Measurements from ENCODE around the gene WDR59.

The WDR59 gene

DNA sequence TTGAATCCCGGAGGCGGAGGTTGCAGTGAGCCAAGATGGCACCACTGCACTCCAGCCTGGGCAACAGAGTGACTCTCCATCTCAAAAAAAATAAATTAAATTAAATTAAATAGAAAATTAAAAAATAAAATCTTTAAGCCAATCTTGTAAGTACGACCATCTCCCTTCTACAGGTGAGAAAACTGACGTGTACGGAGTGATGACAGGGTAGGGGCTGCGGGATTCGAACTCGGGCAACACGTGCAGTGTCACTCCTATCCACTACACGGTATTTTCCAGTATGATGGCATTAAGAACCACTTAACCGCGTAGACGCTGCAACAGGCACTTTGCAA, 762 bp downstream of the WDR59 start:
- Histone ChIP-seq H3K36me3 (ENCODE audit: insufficient read depth, low read length) (no peaks in the 10 kb centered on the region), H2AFZ (ENCODE audit: low read depth, low read length) (peak overlapping the region; percentile 72), H3K4me3 (ENCODE audit: low read length) (peak overlapping the region; percentile 88), H3K27me3 (ENCODE audit: insufficient read depth, low read length) (no peaks in the 10 kb centered on the region), H3K9me3 (ENCODE audit: low read length) (no peaks in the 10 kb centered on the region), H3K4me1 (ENCODE audit: insufficient read depth, low read length) (peaks cover 3% of the 10 kb centered on the region)

DNA sequence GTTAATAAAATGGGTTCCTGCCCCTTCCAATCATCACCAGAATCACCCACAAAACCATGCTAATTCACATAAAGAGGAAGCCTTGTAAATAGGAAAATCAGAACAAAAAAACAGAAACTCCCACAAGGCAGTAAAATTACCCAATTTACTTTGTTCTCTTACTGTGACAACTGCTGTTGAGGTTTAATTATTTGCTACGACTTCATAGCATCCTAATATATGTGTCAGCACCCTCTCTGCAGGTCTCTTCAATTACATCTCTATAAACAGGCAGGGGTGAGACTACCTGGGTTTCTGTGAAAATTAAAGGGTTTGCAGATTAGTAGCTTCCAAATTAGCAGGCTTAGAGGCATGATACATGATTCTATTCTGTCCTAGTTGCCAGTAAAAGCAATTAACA, 2.7 kb downstream of the WDR59 start:
- Histone ChIP-seq H3K4me1 (ENCODE audit: insufficient read depth, low read length) (peaks cover 3% of the 10 kb centered on the region), H3K9me3 (ENCODE audit: low read length) (no peaks in the 10 kb centered on the region), H3K4me3 (ENCODE audit: low read length) (no peak overlapping the region), H3K36me3 (ENCODE audit: insufficient read depth, low read length) (peaks cover 14% of the 10 kb centered on the region), H2AFZ (ENCODE audit: low read depth, low read length) (no peak overlapping the region), H3K27me3 (ENCODE audit: insufficient read depth, low read length) (no peaks in the 10 kb centered on the region)

DNA sequence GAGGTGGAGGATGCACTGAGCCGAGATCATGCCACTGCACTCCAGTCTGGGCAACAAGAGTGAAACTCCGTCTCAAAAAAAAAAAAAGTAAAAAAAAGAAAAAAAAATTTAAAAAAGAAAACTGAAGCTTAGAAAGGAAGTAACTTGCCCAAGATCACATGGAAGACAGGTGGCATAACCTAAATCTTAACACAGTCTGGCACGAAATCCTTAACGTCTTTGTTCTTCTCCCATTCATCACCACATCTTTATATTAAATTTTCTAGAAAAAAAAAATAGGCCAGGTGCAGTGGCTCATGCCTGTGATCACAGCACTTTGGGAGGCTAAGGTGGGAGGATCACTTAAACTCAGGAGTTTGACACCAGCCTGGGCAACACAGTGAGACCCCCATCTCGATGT, 9.3 kb downstream of the WDR59 start:
- Histone ChIP-seq H2AFZ (ENCODE audit: low read depth, low read length) (no peak overlapping the region), H3K4me3 (ENCODE audit: low read length) (no peak overlapping the region), H3K36me3 (ENCODE audit: insufficient read depth, low read length) (peaks cover 24% of the 10 kb centered on the region), H3K9me3 (ENCODE audit: low read length) (no peaks in the 10 kb centered on the region), H3K27me3 (ENCODE audit: insufficient read depth, low read length) (no peaks in the 10 kb centered on the region), H3K4me1 (ENCODE audit: insufficient read depth, low read length) (no peaks in the 10 kb centered on the region)

GRCh38 chr16:74973304-74973703, 11.6 kb downstream of the WDR59 start:
- no peak overlapping the region for H2AFZ ChIP-seq (ENCODE audit: low read depth, low read length)

GRCh38 chr16:74954763-74955162, 30.2 kb downstream of the WDR59 start:
- H2AFZ ChIP-seq (ENCODE audit: low read depth, low read length) = no peak overlapping the region
- H3K27me3 ChIP-seq (ENCODE audit: insufficient read depth, low read length) = no peaks in the 10 kb centered on the region
- no peak overlapping the region for H3K4me3 ChIP-seq (ENCODE audit: low read length)
- peaks cover 64% of the 10 kb centered on the region for H3K36me3 ChIP-seq (ENCODE audit: insufficient read depth, low read length)
- no peaks in the 10 kb centered on the region for H3K4me1 ChIP-seq (ENCODE audit: insufficient read depth, low read length)
- H3K9me3 ChIP-seq (ENCODE audit: low read length) = peaks cover 2% of the 10 kb centered on the region

More at GRCh38 chr16:74973304-74973703, 11.6 kb downstream of the WDR59 start:
- H3K9me3 ChIP-seq (ENCODE audit: low read length) = no peaks in the 10 kb centered on the region
- H3K4me3 ChIP-seq (ENCODE audit: low read length) = no peak overlapping the region
- H3K4me1 ChIP-seq (ENCODE audit: insufficient read depth, low read length) = no peaks in the 10 kb centered on the region
- H3K27me3 ChIP-seq (ENCODE audit: insufficient read depth, low read length) = no peaks in the 10 kb centered on the region
- peaks cover 19% of the 10 kb centered on the region for H3K36me3 ChIP-seq (ENCODE audit: insufficient read depth, low read length)

DNA sequence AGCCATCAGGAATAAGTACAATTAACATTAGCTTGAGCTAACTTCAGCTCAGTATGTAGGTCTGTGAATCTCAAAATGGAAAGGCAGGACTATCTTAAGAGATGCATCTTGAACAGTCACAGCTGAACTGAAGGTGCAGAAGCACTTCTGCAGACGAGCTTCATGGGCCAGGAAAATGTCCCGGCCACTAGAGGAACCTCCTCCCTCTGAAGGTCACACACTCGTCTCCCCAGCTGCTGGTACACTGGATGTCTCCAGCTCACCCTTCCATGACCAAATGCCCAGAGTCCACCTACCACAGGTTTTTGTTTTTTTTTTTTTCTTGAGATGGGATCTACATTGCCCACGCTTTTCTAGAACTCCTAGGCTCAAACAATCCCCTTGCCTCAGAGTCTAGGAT, 33.2 kb downstream of the WDR59 start:
- Histone ChIP-seq H2AFZ (ENCODE audit: low read depth, low read length) (no peak overlapping the region), H3K36me3 (ENCODE audit: insufficient read depth, low read length) (peaks cover 59% of the 10 kb centered on the region), H3K4me3 (ENCODE audit: low read length) (no peak overlapping the region), H3K9me3 (ENCODE audit: low read length) (peaks cover 2% of the 10 kb centered on the region), H3K27me3 (ENCODE audit: insufficient read depth, low read length) (no peaks in the 10 kb centered on the region), H3K4me1 (ENCODE audit: insufficient read depth, low read length) (no peaks in the 10 kb centered on the region)

GRCh38 chr16:74951206-74951605, 33.7 kb downstream of the WDR59 start:
- peaks cover 56% of the 10 kb centered on the region for H3K36me3 ChIP-seq (ENCODE audit: insufficient read depth, low read length)
- peaks cover 2% of the 10 kb centered on the region for H3K9me3 ChIP-seq (ENCODE audit: low read length)
- no peaks in the 10 kb centered on the region for H3K4me1 ChIP-seq (ENCODE audit: insufficient read depth, low read length)

GRCh38 chr16:74950511-74950910, 34.4 kb downstream of the WDR59 start:
- peaks cover 2% of the 10 kb centered on the region for H3K9me3 ChIP-seq (ENCODE audit: low read length)
- H2AFZ ChIP-seq (ENCODE audit: low read depth, low read length) = no peak overlapping the region
- H3K36me3 ChIP-seq (ENCODE audit: insufficient read depth, low read length) = peaks cover 51% of the 10 kb centered on the region
- no peaks in the 10 kb centered on the region for H3K4me1 ChIP-seq (ENCODE audit: insufficient read depth, low read length)
- no peaks in the 10 kb centered on the region for H3K27me3 ChIP-seq (ENCODE audit: insufficient read depth, low read length)
- no peak overlapping the region for H3K4me3 ChIP-seq (ENCODE audit: low read length)

More at GRCh38 chr16:74951206-74951605, 33.7 kb downstream of the WDR59 start:
- Histone ChIP-seq H3K27me3 (ENCODE audit: insufficient read depth, low read length) (no peaks in the 10 kb centered on the region), H2AFZ (ENCODE audit: low read depth, low read length) (no peak overlapping the region), H3K4me3 (ENCODE audit: low read length) (no peak overlapping the region)

DNA sequence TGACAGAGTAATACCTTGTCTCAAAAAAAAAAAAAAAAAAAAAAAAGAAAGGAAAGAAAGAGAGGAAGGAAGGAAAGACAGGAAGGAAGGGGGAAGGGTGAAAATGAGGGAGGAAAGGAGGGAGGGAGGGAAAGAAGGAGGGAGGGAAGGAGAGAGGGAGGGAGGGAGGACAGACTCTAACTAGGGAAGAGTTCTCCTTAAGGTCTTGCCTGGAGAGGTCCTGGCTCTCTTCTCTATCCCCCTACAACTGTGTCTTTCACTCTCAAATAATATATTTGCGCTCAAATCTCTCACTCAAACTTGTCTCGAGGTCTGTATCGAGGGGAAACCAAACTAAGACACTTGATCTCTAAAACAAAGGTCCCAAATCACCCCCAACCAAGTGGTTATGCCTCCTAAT, 35.6 kb downstream of the WDR59 start:
- Histone ChIP-seq H3K36me3 (ENCODE audit: insufficient read depth, low read length) (peaks cover 46% of the 10 kb centered on the region), H3K4me3 (ENCODE audit: low read length) (no peak overlapping the region), H3K9me3 (ENCODE audit: low read length) (no peaks in the 10 kb centered on the region), H2AFZ (ENCODE audit: low read depth, low read length) (no peak overlapping the region), H3K4me1 (ENCODE audit: insufficient read depth, low read length) (no peaks in the 10 kb centered on the region), H3K27me3 (ENCODE audit: insufficient read depth, low read length) (no peaks in the 10 kb centered on the region)

DNA sequence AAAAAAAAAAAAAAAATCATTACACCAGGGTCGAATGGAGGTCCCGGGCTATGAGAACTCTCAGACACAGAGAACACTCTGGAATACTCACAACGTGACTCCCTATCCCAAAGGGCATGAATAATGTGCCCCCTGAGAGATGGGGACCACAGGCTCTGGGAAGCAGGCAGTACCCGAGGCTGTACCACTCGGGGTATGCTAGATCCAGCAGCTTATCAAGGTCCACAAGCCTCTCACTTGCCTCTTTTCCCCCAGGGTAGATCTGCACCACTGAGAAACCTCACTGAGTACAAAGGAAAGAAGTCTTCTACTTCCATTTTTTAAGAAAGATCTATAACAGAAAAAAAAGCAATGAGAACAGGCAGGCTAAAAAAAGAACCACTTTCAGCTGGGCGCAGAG, 40.5 kb downstream of the WDR59 start:
- Histone ChIP-seq H3K9me3 (ENCODE audit: low read length) (no peaks in the 10 kb centered on the region), H3K36me3 (ENCODE audit: insufficient read depth, low read length) (peaks cover 51% of the 10 kb centered on the region), H3K4me1 (ENCODE audit: insufficient read depth, low read length) (no peaks in the 10 kb centered on the region), H2AFZ (ENCODE audit: low read depth, low read length) (no peak overlapping the region), H3K27me3 (ENCODE audit: insufficient read depth, low read length) (no peaks in the 10 kb centered on the region), H3K4me3 (ENCODE audit: low read length) (no peak overlapping the region)

DNA sequence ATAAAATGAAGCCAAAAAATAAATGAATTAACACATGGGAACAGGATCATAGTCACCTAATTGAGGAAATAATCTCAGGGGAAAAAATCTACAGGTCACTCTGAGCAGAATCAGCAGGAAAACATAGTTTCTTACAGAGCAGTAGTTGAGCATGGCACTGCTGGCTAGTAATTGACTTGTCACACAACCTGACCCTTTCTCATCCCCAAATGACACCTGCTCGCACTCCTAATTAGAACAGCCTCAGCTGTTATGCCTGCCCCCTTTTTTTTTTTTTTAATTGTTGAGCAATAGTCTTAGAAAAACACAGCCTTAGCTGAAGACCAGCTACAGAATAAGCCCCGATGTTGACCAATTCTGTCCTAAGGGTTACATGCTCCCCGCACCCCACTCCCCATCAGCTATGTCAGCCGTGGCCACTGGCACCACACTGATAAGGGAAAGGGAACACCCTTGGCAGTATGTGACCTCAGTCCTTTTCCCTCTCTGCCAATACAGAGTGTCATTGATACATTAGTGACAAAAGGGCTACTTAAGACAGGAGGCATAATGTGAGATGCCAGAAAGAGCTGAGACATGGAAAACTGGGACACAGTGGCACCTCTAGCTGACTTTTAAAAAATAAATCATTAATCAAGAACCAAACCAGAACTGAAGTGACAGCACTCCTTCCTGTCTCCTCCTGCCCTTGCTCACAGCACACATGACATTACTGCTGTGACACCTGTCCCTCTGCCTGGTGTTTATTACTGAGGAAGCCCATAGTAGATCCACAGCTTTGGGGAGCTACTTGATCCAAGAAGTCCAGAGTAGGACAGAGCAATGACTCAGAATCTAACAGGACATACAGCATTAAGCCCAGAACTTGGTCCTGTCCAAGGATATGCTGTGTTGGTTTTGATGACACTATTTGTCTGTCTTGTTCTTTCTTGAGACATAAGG, 41.7 kb downstream of the WDR59 start:
- no peak overlapping the region for H3K4me3 ChIP-seq (ENCODE audit: low read length)
- H3K27me3 ChIP-seq (ENCODE audit: insufficient read depth, low read length) = no peaks in the 10 kb centered on the region
- H3K9me3 ChIP-seq (ENCODE audit: low read length) = no peaks in the 10 kb centered on the region
- no peaks in the 10 kb centered on the region for H3K4me1 ChIP-seq (ENCODE audit: insufficient read depth, low read length)
- H2AFZ ChIP-seq (ENCODE audit: low read depth, low read length) = no peak overlapping the region
- H3K36me3 ChIP-seq (ENCODE audit: insufficient read depth, low read length) = peaks cover 50% of the 10 kb centered on the region

- Histone ChIP-seq H2AFZ (ENCODE audit: low read depth, low read length) (no peak overlapping the region), H3K36me3 (ENCODE audit: insufficient read depth, low read length) (peaks cover 52% of the 10 kb centered on the region), H3K9me3 (ENCODE audit: low read length) (no peaks in the 10 kb centered on the region), H3K27me3 (ENCODE audit: insufficient read depth, low read length) (no peaks in the 10 kb centered on the region), H3K4me3 (ENCODE audit: low read length) (no peak overlapping the region), H3K4me1 (ENCODE audit: insufficient read depth, low read length) (no peaks in the 10 kb centered on the region)
Measured at GRCh38 chr16:74942566-74942965, 42.4 kb downstream of the WDR59 start.

GRCh38 chr16:74939688-74940087, 45.2 kb downstream of the WDR59 start:
- no peak overlapping the region for H3K4me3 ChIP-seq (ENCODE audit: low read length)
- no peak overlapping the region for H2AFZ ChIP-seq (ENCODE audit: low read depth, low read length)
- peaks cover 50% of the 10 kb centered on the region for H3K36me3 ChIP-seq (ENCODE audit: insufficient read depth, low read length)
- no peaks in the 10 kb centered on the region for H3K9me3 ChIP-seq (ENCODE audit: low read length)
- no peaks in the 10 kb centered on the region for H3K4me1 ChIP-seq (ENCODE audit: insufficient read depth, low read length)
- H3K27me3 ChIP-seq (ENCODE audit: insufficient read depth, low read length) = no peaks in the 10 kb centered on the region

Measured in neuron (in vitro differentiated cells).